Measurements from ENCODE around the gene CLIC4.

Gene CLIC4

GRCh38 chr1:24825174-24825573, 79.9 kb downstream of the CLIC4 start:
- DNase-seq: no peak

- no peak for DNase-seq
Measured at GRCh38 chr1:24826510-24826909, 81.3 kb downstream of the CLIC4 start.

GRCh38 chr1:24827379-24828135, 82.3 kb downstream of the CLIC4 start:
- no peak for DNase-seq

- DNase-seq: no peak
Measured at GRCh38 chr1:24828183-24828886, 83.1 kb downstream of the CLIC4 start.

GRCh38 chr1:24828887-24829192, 83.6 kb downstream of the CLIC4 start:
- DNase-seq: no peak

GRCh38 chr1:24830680-24831272, 85.5 kb downstream of the CLIC4 start:
- DNase-seq: no peak

- DNase-seq: no peak
Measured at GRCh38 chr1:24841593-24841992, 96.3 kb downstream of the CLIC4 start.

- no peak for DNase-seq
Measured at GRCh38 chr1:24846671-24847070, 101.4 kb downstream of the CLIC4 start.

GRCh38 chr1:24847995-24848881, 103.0 kb downstream of the CLIC4 start:
- peak; percentile 86 for DNase-seq

- no peak for DNase-seq
Measured at GRCh38 chr1:24849672-24850295, 104.5 kb downstream of the CLIC4 start.

GRCh38 chr1:24850328-24850920, 105.2 kb downstream of the CLIC4 start:
- DNase-seq: no peak

- DNase-seq: no peak
Measured at GRCh38 chr1:24853649-24854048, 108.4 kb downstream of the CLIC4 start.

GRCh38 chr1:24855474-24855873, 110.2 kb downstream of the CLIC4 start:
- no peak for DNase-seq

- DNase-seq: no peak
Measured at GRCh38 chr1:24856787-24857506, 111.7 kb downstream of the CLIC4 start.

- DNase-seq: no peak
Measured at GRCh38 chr1:24857507-24858133, 112.4 kb downstream of the CLIC4 start.

GRCh38 chr1:24858277-24858676, 113.0 kb downstream of the CLIC4 start:
- DNase-seq: no peak

- no peak for DNase-seq
Measured at GRCh38 chr1:24859063-24860010, 114.1 kb downstream of the CLIC4 start.

- DNase-seq: no peak
Measured at GRCh38 chr1:24860841-24861240, 115.6 kb downstream of the CLIC4 start.

GRCh38 chr1:24861821-24862727, 116.8 kb downstream of the CLIC4 start:
- no peak for DNase-seq
